Spleen (tissue), 7 donors: ENCODE measurements around the gene HDAC4.

ENCODE experiments used
- CTCF ChIP-seq, 11 experiments: fragments of 200-600 bp in 7 of 11; fragments of 450-650 bp in 4 of 11; sonication (generic) in 4 of 11; IDR thresholded peaks in 8 of 11; conservative IDR thresholded peaks in 3 of 11; 1 replicate in 7 of 11; 2 replicates in 4 of 11; pipeline versions ENCODE4 v1.4.0 to v1.8.0; 2016 to 2021; ENCODE audit warnings: antibody characterized with exemption in 11 of 11, inconsistent platforms in 4 of 11, mild to moderate bottlenecking in 1 of 11
- POLR2A ChIP-seq, 3 donors: fragments of 450-650 bp; IDR thresholded peaks; one replicate each; pipeline ENCODE4 v1.5.1; 2017; ENCODE audit warnings: antibody characterized with exemption in 3 of 3, mild to moderate bottlenecking in 1 of 3
- donor health status: DM: no; HTN: no; CAD: no; lungs with moderate emphysema.
- donor health status: DM: no; HTN: no; CAD: no.
- donor health status: DM: no; HTN: no; CAD: no.

GRCh38 chr2:239371726-239372686 is 28.8 kb downstream of the HDAC4 start:
- TF ChIP-seq CTCF (IDR thresholded peaks at IDR 0.05 in 8 of 11, conservative IDR thresholded peaks at IDR 0.05 in 3 of 11) = no peak
- TF ChIP-seq POLR2A (IDR thresholded peaks at IDR 0.05) = no peak
